Upper lobe of left lung (tissue), 4 donors: ENCODE data around the gene NF1.
A peak's percentile ranks its signal among the peaks of the same experiment; 100 is the strongest.

Source experiments
- EP300 ChIP-seq, 4 donors: sonication (generic); formaldehyde crosslinking; IDR thresholded peaks; one replicate each; pipeline ENCODE4 v1.5.1; 2017; ENCODE audit warnings: antibody characterized with exemption in 4 of 4, control low read depth in 2 of 4
- POLR2A ChIP-seq, 4 donors: fragments of 450-650 bp; IDR thresholded peaks; one replicate each; pipeline ENCODE4 v1.5.1; 2016 to 2017; ENCODE audit warnings: antibody characterized with exemption in 4 of 4, mild to moderate bottlenecking in 2 of 4
- POLR2AphosphoS5 ChIP-seq, 2 donors: sonication (generic); formaldehyde crosslinking; IDR thresholded peaks; one replicate each; pipeline ENCODE4 v1.5.1; 2017; ENCODE audit warnings: antibody characterized with exemption in 2 of 2
- TF ChIP-seq, protein P1 (sequence below), 6 experiments: fragments of 450-650 bp in 4 of 6; fragments of 200-600 bp in 2 of 6; sonication (generic) in 2 of 6; IDR thresholded peaks; one replicate each; pipeline ENCODE4 v1.5.1; 2016 to 2019; ENCODE audit warnings: antibody characterized with exemption in 6 of 6

DNA sequence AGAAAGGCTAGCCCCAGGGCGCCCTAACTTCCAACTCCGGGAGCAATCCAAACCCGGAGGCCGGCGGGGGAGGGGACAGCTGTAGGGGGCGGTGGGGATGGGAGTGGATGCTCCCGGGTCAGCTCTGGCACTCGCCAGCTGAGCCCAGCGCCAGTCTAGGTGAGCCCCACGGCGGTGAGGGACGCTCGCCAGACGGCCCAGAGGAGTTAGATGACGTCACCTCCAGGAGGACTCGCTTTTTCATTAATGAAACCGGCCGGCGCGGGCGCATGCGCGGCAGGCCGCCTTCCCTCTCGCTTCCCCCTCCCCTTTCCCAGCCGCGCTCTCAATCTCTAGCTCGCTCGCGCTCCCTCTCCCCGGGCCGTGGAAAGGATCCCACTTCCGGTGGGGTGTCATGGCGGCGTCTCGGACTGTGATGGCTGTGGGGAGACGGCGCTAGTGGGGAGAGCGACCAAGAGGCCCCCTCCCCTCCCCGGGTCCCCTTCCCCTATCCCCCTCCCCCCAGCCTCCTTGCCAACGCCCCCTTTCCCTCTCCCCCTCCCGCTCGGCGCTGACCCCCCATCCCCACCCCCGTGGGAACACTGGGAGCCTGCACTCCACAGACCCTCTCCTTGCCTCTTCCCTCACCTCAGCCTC, at the start of gene NF1:
- TF ChIP-seq, protein P1, sequence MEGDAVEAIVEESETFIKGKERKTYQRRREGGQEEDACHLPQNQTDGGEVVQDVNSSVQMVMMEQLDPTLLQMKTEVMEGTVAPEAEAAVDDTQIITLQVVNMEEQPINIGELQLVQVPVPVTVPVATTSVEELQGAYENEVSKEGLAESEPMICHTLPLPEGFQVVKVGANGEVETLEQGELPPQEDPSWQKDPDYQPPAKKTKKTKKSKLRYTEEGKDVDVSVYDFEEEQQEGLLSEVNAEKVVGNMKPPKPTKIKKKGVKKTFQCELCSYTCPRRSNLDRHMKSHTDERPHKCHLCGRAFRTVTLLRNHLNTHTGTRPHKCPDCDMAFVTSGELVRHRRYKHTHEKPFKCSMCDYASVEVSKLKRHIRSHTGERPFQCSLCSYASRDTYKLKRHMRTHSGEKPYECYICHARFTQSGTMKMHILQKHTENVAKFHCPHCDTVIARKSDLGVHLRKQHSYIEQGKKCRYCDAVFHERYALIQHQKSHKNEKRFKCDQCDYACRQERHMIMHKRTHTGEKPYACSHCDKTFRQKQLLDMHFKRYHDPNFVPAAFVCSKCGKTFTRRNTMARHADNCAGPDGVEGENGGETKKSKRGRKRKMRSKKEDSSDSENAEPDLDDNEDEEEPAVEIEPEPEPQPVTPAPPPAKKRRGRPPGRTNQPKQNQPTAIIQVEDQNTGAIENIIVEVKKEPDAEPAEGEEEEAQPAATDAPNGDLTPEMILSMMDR (IDR thresholded peaks at IDR 0.05) = no peak
- TF ChIP-seq POLR2A (IDR thresholded peaks at IDR 0.05) (peak in 3 of 4 donors; percentile 16 to 67 (median 51)), EP300 (IDR thresholded peaks at IDR 0.05) (no peak), POLR2AphosphoS5 (IDR thresholded peaks at IDR 0.05) (peak; percentile 42 to 90)
